Breast epithelium (tissue), 4 donors: ENCODE measurements around the gene ID1. TPM values are rescaled to one million over a fixed set of nuclear protein-coding genes. Genes with fewer than 3 reads are reported as not detected.
"Not testable (repeated sequence)": the region's sequence is repeated elsewhere in the genome, so short reads cannot be mapped to it uniquely, and the experiment has no call there.

Experiments
- DNase-seq, 2 donors: peaks; one replicate each; pipeline ENCODE4 v3.0.0-alpha.2; 2019; ENCODE audit warnings: low spot score in 2 of 2
- H3K27ac ChIP-seq, 2 donors: fragments of 200-600 bp; sonication (generic) in 1 of 2; one replicate each; pipeline ENCODE4 v1.5.1; 2016 to 2019; ENCODE audit warnings: mild to moderate bottlenecking in 1 of 2
- H3K27me3 ChIP-seq, 2 donors: fragments of 200-600 bp; sonication (generic) in 1 of 2; one replicate each; pipeline versions ENCODE4 v1.5.1 to v1.6.0; 2017 to 2019; ENCODE audit warnings: control low read depth in 1 of 2, mild to moderate bottlenecking in 1 of 2
- H3K36me3 ChIP-seq: fragments of 200-600 bp; one replicate; pipeline ENCODE4 v1.5.1; 2019
- H3K4me1 ChIP-seq, 2 donors: fragments of 200-600 bp; sonication (generic); one replicate each; pipeline ENCODE4 v1.5.1; 2016 to 2019; ENCODE audit warnings: control low read depth in 1 of 2
- H3K4me3 ChIP-seq, 3 donors: fragments of 200-600 bp; sonication (generic); 1 replicate in 2 of 3; 2 replicates in 1 of 3; pipeline ENCODE4 v1.5.1; 2016 to 2019; ENCODE audit warnings: mild to moderate bottlenecking in 3 of 3, moderate library complexity in 2 of 3
- H3K9me3 ChIP-seq, 2 donors: fragments of 200-600 bp; sonication (generic) in 1 of 2; one replicate each; pipeline ENCODE4 v1.5.1; 2016 to 2019; ENCODE audit warnings: control low read depth in 1 of 2
- POLR2A ChIP-seq: fragments of 450-650 bp; IDR thresholded peaks from one replicate; pipeline ENCODE4 v1.6.1; 2016; ENCODE audit warnings: antibody characterized with exemption, mild to moderate bottlenecking, moderate library complexity
- POLR2AphosphoS5 ChIP-seq, 3 donors: sonication (generic); formaldehyde crosslinking; IDR thresholded peaks; one replicate each; pipeline ENCODE4 v1.6.1; 2017; ENCODE audit warnings: antibody characterized with exemption in 3 of 3
- intact Hi-C: fragments of 100-400 bp; cut with DNase I; formaldehyde crosslinking; loops from one replicate; pipeline ENCODE4 v1.15.1; 2023; ENCODE audit warnings: low total_unique reads
- total RNA-seq, 3 donors: library from RNA; depleted of rRNA; stranded (reverse); fragments of >200 nt; gene quantifications; one replicate each; pipeline ENCODE4 v1.1.0, GENCODE V29; 2016
- TF ChIP-seq, protein P1 (sequence below), 3 donors: fragments of 450-650 bp; IDR thresholded peaks; one replicate each; pipeline ENCODE4 v1.5.1; 2016 to 2017; ENCODE audit warnings: antibody characterized with exemption in 3 of 3, mild to moderate bottlenecking in 3 of 3, moderate library complexity in 3 of 3

The ID1 gene
- total RNA-seq, 3 donors from 2014 or later = 156 to 407 (median 270) TPM

GRCh38 chr20:31608251-31608945, 3.3 kb downstream of the ID1 start:
- Histone ChIP-seq H3K4me3 (peak overlapping the region; percentile 73 to 91 (median 73)), H3K4me1 (peaks cover 5 to 20% of the 10 kb centered on the region in 2 donors), H3K9me3 (no peaks in the 10 kb centered on the region), H3K27ac (peak overlapping the region; percentile 40 to 50), H3K27me3 (no peaks in the 10 kb centered on the region), H3K36me3 (no peaks in the 10 kb centered on the region)
- DNase-seq = peak; percentile 71 to 77
- intact Hi-C loops = loop anchor here (5.0 kb wide), 1 partner anchor 36 kb away; no protein-coding TSS in a partner anchor
- TF ChIP-seq, protein P1, sequence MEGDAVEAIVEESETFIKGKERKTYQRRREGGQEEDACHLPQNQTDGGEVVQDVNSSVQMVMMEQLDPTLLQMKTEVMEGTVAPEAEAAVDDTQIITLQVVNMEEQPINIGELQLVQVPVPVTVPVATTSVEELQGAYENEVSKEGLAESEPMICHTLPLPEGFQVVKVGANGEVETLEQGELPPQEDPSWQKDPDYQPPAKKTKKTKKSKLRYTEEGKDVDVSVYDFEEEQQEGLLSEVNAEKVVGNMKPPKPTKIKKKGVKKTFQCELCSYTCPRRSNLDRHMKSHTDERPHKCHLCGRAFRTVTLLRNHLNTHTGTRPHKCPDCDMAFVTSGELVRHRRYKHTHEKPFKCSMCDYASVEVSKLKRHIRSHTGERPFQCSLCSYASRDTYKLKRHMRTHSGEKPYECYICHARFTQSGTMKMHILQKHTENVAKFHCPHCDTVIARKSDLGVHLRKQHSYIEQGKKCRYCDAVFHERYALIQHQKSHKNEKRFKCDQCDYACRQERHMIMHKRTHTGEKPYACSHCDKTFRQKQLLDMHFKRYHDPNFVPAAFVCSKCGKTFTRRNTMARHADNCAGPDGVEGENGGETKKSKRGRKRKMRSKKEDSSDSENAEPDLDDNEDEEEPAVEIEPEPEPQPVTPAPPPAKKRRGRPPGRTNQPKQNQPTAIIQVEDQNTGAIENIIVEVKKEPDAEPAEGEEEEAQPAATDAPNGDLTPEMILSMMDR (IDR thresholded peaks at IDR 0.05) = no peak
- TF ChIP-seq POLR2A (no peak), POLR2AphosphoS5 (IDR thresholded peaks at IDR 0.05) (peak; percentile 55 to 72 (median 64))

GRCh38 chr20:31612271-31612640, 7.2 kb downstream of the ID1 start:
- H3K4me1 ChIP-seq = peaks cover 0 to 14% of the 10 kb centered on the region in 2 donors
- DNase-seq, H3K36me3 ChIP-seq, H3K4me3 ChIP-seq, H3K27me3 ChIP-seq, H3K27ac ChIP-seq, H3K9me3 ChIP-seq, intact Hi-C loops: not testable (repeated sequence)

DNA sequence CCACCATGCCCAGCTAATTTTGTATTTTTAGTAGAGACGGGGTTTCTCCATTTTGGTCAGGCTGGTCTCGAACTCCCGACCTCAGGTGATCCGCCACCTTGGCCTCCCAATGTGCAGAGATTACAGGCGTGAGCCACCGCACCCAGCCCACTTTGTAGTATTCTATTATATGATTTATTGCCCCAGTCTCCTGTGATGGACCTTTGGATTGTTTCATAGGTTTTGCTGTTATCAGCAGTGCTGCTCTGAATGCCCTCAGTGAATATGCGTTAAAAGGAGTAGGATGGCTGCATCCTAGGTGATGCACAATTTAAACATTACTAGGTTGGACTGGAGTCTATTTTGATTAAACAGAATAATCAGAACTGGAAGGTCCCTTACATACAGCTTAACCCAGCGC, 10.3 kb downstream of the ID1 start:
- intact Hi-C loops = no loop called here
- no peak for DNase-seq
- no peaks in the 10 kb centered on the region for H3K27me3 ChIP-seq

DNA sequence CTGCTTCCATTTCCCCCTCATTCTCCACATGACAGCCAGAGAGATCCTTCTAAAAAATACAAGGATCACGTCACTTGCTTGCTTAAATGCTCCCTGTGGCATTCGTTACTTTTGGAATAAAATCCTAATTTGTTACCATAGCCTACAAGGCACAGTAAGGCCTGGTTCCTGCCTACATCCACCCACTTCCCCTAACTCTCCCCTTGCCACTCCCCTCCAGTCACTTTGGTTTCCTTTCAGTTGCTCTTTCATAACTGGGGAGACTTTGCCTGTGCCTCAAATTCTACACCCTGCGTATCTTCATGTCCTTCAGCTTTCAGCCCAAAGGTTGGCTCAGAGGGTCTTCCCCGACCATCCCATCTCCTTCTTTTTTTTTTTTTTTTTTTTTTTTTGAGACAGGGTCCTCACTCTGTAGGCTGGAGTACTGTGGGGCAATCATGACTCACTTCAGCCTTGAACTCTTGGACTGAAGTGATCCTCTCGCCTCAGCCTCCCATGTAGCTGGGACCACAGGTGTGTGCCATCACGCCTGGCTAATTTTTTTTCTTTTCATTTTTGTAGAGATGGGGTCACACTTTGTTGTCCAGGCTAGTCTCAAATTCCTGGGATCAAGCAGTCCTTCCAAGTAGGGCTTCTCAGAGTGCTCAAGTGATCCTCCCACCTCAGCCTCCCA, 12.5 kb downstream of the ID1 start:
- Histone ChIP-seq H3K27ac (no peak overlapping the region), H3K27me3 (no peaks in the 10 kb centered on the region), H3K9me3 (no peaks in the 10 kb centered on the region), H3K36me3 (no peaks in the 10 kb centered on the region), H3K4me3 (no peak overlapping the region), H3K4me1 (no peaks in the 10 kb centered on the region)
- intact Hi-C loops = no loop called here
- DNase-seq = no peak
- no peak for TF ChIP-seq POLR2AphosphoS5 (IDR thresholded peaks at IDR 0.05)
- TF ChIP-seq POLR2A = no peak
- TF ChIP-seq, protein P1 (IDR thresholded peaks at IDR 0.05) = no peak

More for the DNA sequence above, 10.3 kb downstream of the ID1 start:
- Histone ChIP-seq H3K27ac (no peak overlapping the region), H3K9me3 (no peaks in the 10 kb centered on the region), H3K4me3 (no peak overlapping the region), H3K36me3 (no peaks in the 10 kb centered on the region), H3K4me1 (no peaks in the 10 kb centered on the region)
- TF ChIP-seq POLR2A (no peak), POLR2AphosphoS5 (IDR thresholded peaks at IDR 0.05) (no peak)

- Histone ChIP-seq H3K4me1 (no peaks in the 10 kb centered on the region), H3K9me3 (no peaks in the 10 kb centered on the region), H3K27ac (no peak overlapping the region), H3K4me3 (no peak overlapping the region), H3K36me3 (no peaks in the 10 kb centered on the region), H3K27me3 (no peaks in the 10 kb centered on the region)
- intact Hi-C loops = no loop called here
- DNase-seq = no peak
- TF ChIP-seq POLR2A (no peak), POLR2AphosphoS5 (IDR thresholded peaks at IDR 0.05) (no peak)
- TF ChIP-seq, protein P1 (IDR thresholded peaks at IDR 0.05) = no peak
Observed at GRCh38 chr20:31620246-31620645, 15.2 kb downstream of the ID1 start.

GRCh38 chr20:31623123-31623505, 18.0 kb downstream of the ID1 start:
- H3K9me3 ChIP-seq, DNase-seq, H3K36me3 ChIP-seq, H3K27me3 ChIP-seq, intact Hi-C loops, H3K4me1 ChIP-seq, H3K27ac ChIP-seq, H3K4me3 ChIP-seq: not testable (repeated sequence)

DNA sequence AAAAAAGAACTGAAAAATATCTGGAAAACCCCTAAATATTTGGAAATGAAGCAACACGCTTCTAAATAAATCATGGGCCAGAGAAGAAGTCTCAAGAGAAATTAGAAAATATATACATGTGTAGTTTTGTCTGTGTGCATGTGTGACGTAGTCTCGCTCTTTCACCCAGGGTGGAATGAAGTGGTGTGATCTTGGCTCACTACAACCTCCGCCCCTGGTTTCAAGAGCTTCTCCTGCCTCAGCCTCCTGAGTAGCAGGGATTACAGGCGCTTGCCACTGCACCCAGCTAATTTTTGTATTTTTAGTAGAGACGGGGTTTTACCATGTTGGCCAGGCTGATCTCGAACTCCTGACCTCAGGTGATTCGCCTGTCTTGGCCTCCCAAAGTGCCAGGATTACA, 21.4 kb downstream of the ID1 start:
- H3K27me3 ChIP-seq, H3K4me3 ChIP-seq, H3K36me3 ChIP-seq, DNase-seq, intact Hi-C loops, H3K27ac ChIP-seq, H3K9me3 ChIP-seq, H3K4me1 ChIP-seq: not testable (repeated sequence)

DNA sequence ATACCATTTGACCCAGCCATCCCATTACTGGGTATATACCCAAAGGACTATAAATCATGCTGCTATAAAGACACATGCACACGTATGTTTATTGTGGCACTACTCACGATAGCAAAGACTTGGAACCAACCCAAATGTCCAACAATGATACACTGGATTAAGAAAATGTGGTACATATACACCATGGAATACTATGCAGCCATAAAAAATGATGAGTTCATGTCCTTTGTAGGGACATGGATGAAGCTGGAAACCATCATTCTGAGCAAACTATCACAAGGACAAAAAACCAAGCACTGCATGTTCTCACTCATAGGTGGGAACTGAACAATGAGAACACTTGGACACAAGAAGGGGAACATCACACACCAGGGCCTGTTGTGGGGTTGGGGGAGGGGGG, 23.0 kb downstream of the ID1 start:
- H3K4me3 ChIP-seq, H3K27ac ChIP-seq, intact Hi-C loops, DNase-seq, H3K36me3 ChIP-seq, H3K4me1 ChIP-seq, H3K27me3 ChIP-seq, H3K9me3 ChIP-seq: not testable (repeated sequence)
